GM18909 (cell line): ENCODE measurements around the gene CLDN19.
"Not testable (repeated sequence)": the region's sequence is repeated elsewhere in the genome, so short reads cannot be mapped to it uniquely, and the experiment has no call there.

Source experiments
- ATAC-seq: cut with Tn5 transposase; IDR thresholded peaks from one replicate; pipeline ENCODE4 v1.9.1; 2021; ENCODE audit warnings: mild to moderate bottlenecking; ENCODE audit not compliant: unreplicated experiment, poor library complexity

Gene CLDN19

GRCh38 chr1:42741706-42742105, 1.7 kb upstream of the CLDN19 start:
- ATAC-seq: no peak

GRCh38 chr1:42740851-42741580, 980 bp upstream of the CLDN19 start:
- ATAC-seq: no peak

- no peak for ATAC-seq
These were observed 1.3 kb downstream of the CLDN19 start for GRCh38 chr1:42738678-42739226.

GRCh38 chr1:42737986-42738677, 1.9 kb downstream of the CLDN19 start:
- ATAC-seq: no peak

GRCh38 chr1:42737257-42737656, 2.8 kb downstream of the CLDN19 start:
- ATAC-seq: no peak

GRCh38 chr1:42736571-42737200, 3.4 kb downstream of the CLDN19 start:
- no peak for ATAC-seq

- no peak for ATAC-seq
These were observed 3.9 kb downstream of the CLDN19 start for GRCh38 chr1:42736152-42736551.

- ATAC-seq: no peak
These were observed 4.4 kb downstream of the CLDN19 start for GRCh38 chr1:42735477-42736105.

GRCh38 chr1:42735056-42735455, 5.0 kb downstream of the CLDN19 start:
- ATAC-seq: no peak

GRCh38 chr1:42734201-42735035, 5.6 kb downstream of the CLDN19 start:
- ATAC-seq: no peak

- ATAC-seq: no peak
These were observed 6.4 kb downstream of the CLDN19 start for GRCh38 chr1:42733415-42734200.

GRCh38 chr1:42732126-42732680, 7.8 kb downstream of the CLDN19 start:
- ATAC-seq: no peak

- ATAC-seq: no peak
These were observed 8.5 kb downstream of the CLDN19 start for GRCh38 chr1:42731585-42731984.

- no peak for ATAC-seq
These were observed 9.0 kb downstream of the CLDN19 start for GRCh38 chr1:42730988-42731387.

- no peak for ATAC-seq
These were observed 10.0 kb downstream of the CLDN19 start for GRCh38 chr1:42730002-42730401.

- ATAC-seq: not testable (repeated sequence)
These were observed 14.2 kb downstream of the CLDN19 start for GRCh38 chr1:42725820-42726219.

GRCh38 chr1:42723511-42723910, 16.5 kb downstream of the CLDN19 start:
- no peak for ATAC-seq

GRCh38 chr1:42722403-42722802, 17.6 kb downstream of the CLDN19 start:
- ATAC-seq: not testable (repeated sequence)

GRCh38 chr1:42721926-42722325, 18.1 kb downstream of the CLDN19 start:
- no peak for ATAC-seq
